GM12874 (cell line): ENCODE data around the gene OR4C16.

Experiments used
- TF ChIP-seq, protein P1 (sequence below): IDR thresholded peaks from 2 replicates; pipeline ENCODE4 v1.5.1; 2011; ENCODE audit warnings: low read depth, mild to moderate bottlenecking, control low read depth, low read length, moderate library complexity; ENCODE audit not compliant: insufficient read depth

The OR4C16 gene, protein sequence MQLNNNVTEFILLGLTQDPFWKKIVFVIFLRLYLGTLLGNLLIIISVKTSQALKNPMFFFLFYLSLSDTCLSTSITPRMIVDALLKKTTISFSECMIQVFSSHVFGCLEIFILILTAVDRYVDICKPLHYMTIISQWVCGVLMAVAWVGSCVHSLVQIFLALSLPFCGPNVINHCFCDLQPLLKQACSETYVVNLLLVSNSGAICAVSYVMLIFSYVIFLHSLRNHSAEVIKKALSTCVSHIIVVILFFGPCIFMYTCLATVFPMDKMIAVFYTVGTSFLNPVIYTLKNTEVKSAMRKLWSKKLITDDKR

GRCh38 chr11:55571828-55572227 is at the start of gene OR4C16:
Gene OR4C16 (plus strand): TSS chr11:55572128. CDS start chr11:55572128, 0 bp downstream.
- TF ChIP-seq, protein P1, sequence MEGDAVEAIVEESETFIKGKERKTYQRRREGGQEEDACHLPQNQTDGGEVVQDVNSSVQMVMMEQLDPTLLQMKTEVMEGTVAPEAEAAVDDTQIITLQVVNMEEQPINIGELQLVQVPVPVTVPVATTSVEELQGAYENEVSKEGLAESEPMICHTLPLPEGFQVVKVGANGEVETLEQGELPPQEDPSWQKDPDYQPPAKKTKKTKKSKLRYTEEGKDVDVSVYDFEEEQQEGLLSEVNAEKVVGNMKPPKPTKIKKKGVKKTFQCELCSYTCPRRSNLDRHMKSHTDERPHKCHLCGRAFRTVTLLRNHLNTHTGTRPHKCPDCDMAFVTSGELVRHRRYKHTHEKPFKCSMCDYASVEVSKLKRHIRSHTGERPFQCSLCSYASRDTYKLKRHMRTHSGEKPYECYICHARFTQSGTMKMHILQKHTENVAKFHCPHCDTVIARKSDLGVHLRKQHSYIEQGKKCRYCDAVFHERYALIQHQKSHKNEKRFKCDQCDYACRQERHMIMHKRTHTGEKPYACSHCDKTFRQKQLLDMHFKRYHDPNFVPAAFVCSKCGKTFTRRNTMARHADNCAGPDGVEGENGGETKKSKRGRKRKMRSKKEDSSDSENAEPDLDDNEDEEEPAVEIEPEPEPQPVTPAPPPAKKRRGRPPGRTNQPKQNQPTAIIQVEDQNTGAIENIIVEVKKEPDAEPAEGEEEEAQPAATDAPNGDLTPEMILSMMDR: no peak

- TF ChIP-seq, protein P1: no peak
Observed at GRCh38 chr11:55554169-55554568, 17.8 kb upstream of the OR4C16 start, which contains the start of gene OR4C15. Gene OR4C15 (plus strand): TSS chr11:55554469. CDS start chr11:55554469, 0 bp downstream.

GRCh38 chr11:55572548-55572947 is 620 bp downstream of the OR4C16 start:
- TF ChIP-seq, protein P1: no peak

DNA sequence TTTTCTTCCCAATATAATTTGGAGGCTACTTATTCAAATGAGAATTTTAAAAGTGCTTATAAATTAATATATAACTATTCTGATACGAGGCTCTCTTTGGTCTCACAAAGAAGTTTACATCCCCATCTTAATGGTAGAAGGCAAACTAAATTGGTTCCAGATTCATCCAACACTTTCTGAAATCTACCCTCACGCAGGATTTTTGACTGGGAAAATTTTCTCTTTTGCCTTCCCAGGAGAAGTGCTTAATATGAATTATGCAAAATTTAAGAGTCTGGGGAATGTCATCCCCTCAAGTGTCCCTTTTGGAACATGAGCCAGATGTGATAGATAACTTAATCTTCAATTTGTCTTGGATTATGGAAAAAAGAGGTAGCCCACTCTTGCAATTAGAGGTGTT is 35.6 kb downstream of the OR4C16 start, which contains the start of gene OR4C11:
Gene OR4C11 (minus strand): TSS at position 101 of the 400 bp plus-strand sequence. CDS start 3,272 bp downstream, outside the sequence.
- TF ChIP-seq, protein P1: no peak
